HEK293 (cell line): ENCODE measurements around the gene GCSH.

ENCODE experiments used
- CTCF ChIP-seq: fragments of 450-650 bp; formaldehyde crosslinking; IDR thresholded peaks from 2 replicates; pipeline ENCODE4 v1.5.1; 2016; ENCODE audit warnings: missing biosample characterization, missing genetic modification characterization
- GLI2 ChIP-seq: fragments of 450-650 bp; formaldehyde crosslinking; IDR thresholded peaks from 2 replicates; pipeline ENCODE4; 2017; ENCODE audit warnings: missing biosample characterization, missing genetic modification characterization, low read depth, borderline replicate concordance
- REST ChIP-seq: fragments of 450-650 bp; formaldehyde crosslinking; IDR thresholded peaks from 2 replicates; pipeline ENCODE4 v1.5.1; 2016; ENCODE audit warnings: missing biosample characterization, missing genetic modification characterization
- ZBTB48 ChIP-seq: fragments of 450-650 bp; formaldehyde crosslinking; IDR thresholded peaks from 2 replicates; pipeline ENCODE4 v1.5.1; 2016; ENCODE audit warnings: missing biosample characterization, missing genetic modification characterization
- ZEB2 ChIP-seq: fragments of 450-650 bp; formaldehyde crosslinking; IDR thresholded peaks from 2 replicates; pipeline ENCODE4 v1.5.1; 2016; ENCODE audit warnings: missing biosample characterization, missing genetic modification characterization
- ZNF311 ChIP-seq: fragments of 450-650 bp; formaldehyde crosslinking; IDR thresholded peaks from 2 replicates; pipeline ENCODE4 v1.5.1; 2017; ENCODE audit warnings: missing biosample characterization, missing genetic modification characterization, borderline replicate concordance
- ZNF639 ChIP-seq: fragments of 450-650 bp; formaldehyde crosslinking; IDR thresholded peaks from 2 replicates; pipeline ENCODE4 v1.5.1; 2016; ENCODE audit warnings: missing biosample characterization, missing genetic modification characterization
- ZNF704 ChIP-seq: fragments of 450-650 bp; formaldehyde crosslinking; IDR thresholded peaks from 2 replicates; pipeline ENCODE4 v1.5.1; 2016; ENCODE audit warnings: missing biosample characterization, missing genetic modification characterization
- ZNF785 ChIP-seq: fragments of 450-650 bp; formaldehyde crosslinking; IDR thresholded peaks from 2 replicates; pipeline ENCODE4 v1.5.1; 2016; ENCODE audit warnings: missing biosample characterization, missing genetic modification characterization
- ZNF830 ChIP-seq: fragments of 450-650 bp; IDR thresholded peaks from 2 replicates; pipeline ENCODE4 v1.5.0; 2018; ENCODE audit warnings: missing biosample characterization, missing genetic modification characterization, low read depth, mild to moderate bottlenecking, moderate library complexity

GRCh38 chr16:81140930-81141780, 45.0 kb upstream of the GCSH start:
- TF ChIP-seq ZNF311 = no peak
- TF ChIP-seq CTCF (tag by site-specific recombination) = no peak
- TF ChIP-seq ZBTB48 = no peak
- no peak for TF ChIP-seq ZEB2
- TF ChIP-seq GLI2 = no peak
- TF ChIP-seq ZNF704 (tag by site-specific recombination) = no peak
- TF ChIP-seq REST (tag by site-specific recombination) = no peak
- no peak for TF ChIP-seq ZNF785 (tag by site-specific recombination)
- no peak for TF ChIP-seq ZNF639
- TF ChIP-seq ZNF830 (tag by site-specific recombination) = no peak
